A549 (cell line): Measurements from ENCODE around the gene ZNF683. TPM values are rescaled to one million over a fixed set of nuclear protein-coding genes. Genes with fewer than 3 reads are reported as not detected.
"Not testable (repeated sequence)": the region's sequence is repeated elsewhere in the genome, so short reads cannot be mapped to it uniquely, and the experiment has no call there.

Experiments
- ATAC-seq, 2 experiments: fragments of 200-7000 bp in 1 of 2; fragments of >200 bp in 1 of 2; cut with Nextera tagmentation in 1 of 2; cut with Tn5 transposase in 1 of 2; 3 replicates each; pipeline versions ENCODE4 v1.8.0 to v1.9.1; 2018 to 2020; ENCODE audit warnings: mild to moderate bottlenecking in 1 of 2, moderate library complexity in 1 of 2
- CTCF ChIA-PET: fragments of 300-600 bp; sonication (Branson Sonifier 250); formaldehyde crosslinking; extraction: SDS; loops from one replicate; lab custom pipeline; 2021; ENCODE audit warnings: antibody characterized with exemption, inconsistent platforms; lab: Yijun Ruan, JAX
- POLR2A ChIA-PET: fragments of 350-600 bp; formaldehyde crosslinking; extraction: SDS; loops from one replicate; lab custom pipeline; 2021; ENCODE audit warnings: antibody characterized with exemption, inconsistent platforms; lab: Yijun Ruan, JAX
- DNase-seq, 2 experiments: peaks; one replicate each; pipeline versions ENCODE4 v3.0.0 to v3.0.0-alpha.2; 2011 to 2016; ENCODE audit warnings: low read depth in 1 of 2, low spot score in 1 of 2
- FAIRE-seq: peaks from 2 replicates; lab custom pipeline; 2011; peaks lifted over from hg19 to GRCh38; lab: Jason Lieb, UNC
- H3K27ac ChIP-seq, 2 experiments: fragments of >200 bp; sonication (Bioruptor Twin); formaldehyde crosslinking; 3 replicates each; pipeline ENCODE4 v1.5.1; 2016 to 2017
- H3K4me1 ChIP-seq: fragments of >200 bp; sonication (Bioruptor Twin); formaldehyde crosslinking; 3 replicates; pipeline ENCODE4 v1.6.1; 2016
- H3K4me2 ChIP-seq: fragments of >200 bp; sonication (Bioruptor Twin); formaldehyde crosslinking; 3 replicates; pipeline ENCODE4 v1.6.1; 2016
- H3K4me3 ChIP-seq: fragments of >200 bp; sonication (Bioruptor Twin); formaldehyde crosslinking; 3 replicates; pipeline ENCODE4 v1.5.1; 2016
- H3K9me3 ChIP-seq: fragments of >200 bp; sonication (Bioruptor Twin); formaldehyde crosslinking; 3 replicates; pipeline ENCODE4 v1.6.1; 2016
- BCL3 ChIP-seq: fragments of >200 bp; sonication (Bioruptor Twin); formaldehyde crosslinking; IDR thresholded peaks from 3 replicates; pipeline ENCODE4 v1.6.1; 2016
- CBX8 ChIP-seq: fragments of 200-600 bp; sonication (generic); IDR thresholded peaks from 2 replicates; pipeline ENCODE4 v1.6.1; 2016
- CEBPB ChIP-seq, 2 experiments: fragments of >200 bp in 1 of 2; sonication (Bioruptor Twin) in 1 of 2; formaldehyde crosslinking in 1 of 2; IDR thresholded peaks; 2 replicates each; pipeline ENCODE4 v1.6.1; 2012 to 2016
- E2F6 ChIP-seq: IDR thresholded peaks from 2 replicates; pipeline ENCODE4 v1.6.1; 2012; ENCODE audit warnings: low read depth, borderline replicate concordance
- FOSB ChIP-seq: fragments of 250-450 bp; sonication (Bioruptor Pico); IDR thresholded peaks from 2 replicates; pipeline ENCODE4 v1.5.0; 2020; ENCODE audit warnings: mild to moderate bottlenecking, moderate library complexity
- HDAC2 ChIP-seq: fragments of 200-600 bp; sonication (generic); IDR thresholded peaks from 2 replicates; pipeline ENCODE4 v1.6.1; 2016
- HOXB5 ChIP-seq: fragments of 250-450 bp; sonication (Bioruptor Pico); IDR thresholded peaks from 2 replicates; pipeline ENCODE4 v1.5.0; 2020; ENCODE audit warnings: mild to moderate bottlenecking, moderate library complexity
- JUN ChIP-seq, 2 experiments: fragments of >200 bp; sonication (Bioruptor Twin); formaldehyde crosslinking; IDR thresholded peaks; 2 replicates in 1 of 2; 3 replicates in 1 of 2; pipeline ENCODE4 v1.6.1; 2016 to 2017
- MAX ChIP-seq: IDR thresholded peaks from 2 replicates; pipeline ENCODE4 v1.6.1; 2012
- MAZ ChIP-seq: fragments of 150-350 bp; IDR thresholded peaks from 2 replicates; pipeline ENCODE4 v1.6.1; 2014; ENCODE audit warnings: antibody characterized with exemption, low read depth, low read length, borderline replicate concordance
- NPAS2 ChIP-seq: fragments of 250-450 bp; sonication (Bioruptor Pico); IDR thresholded peaks from 2 replicates; pipeline ENCODE4 v1.8.0; 2022; ENCODE audit warnings: mild to moderate bottlenecking, moderate library complexity, borderline replicate concordance
- RAD21 ChIP-seq, 2 experiments: fragments of >200 bp in 1 of 2; sonication (Bioruptor Twin) in 1 of 2; formaldehyde crosslinking in 1 of 2; IDR thresholded peaks in 1 of 2; conservative IDR thresholded peaks in 1 of 2; 2 replicates in 1 of 2; 3 replicates in 1 of 2; pipeline ENCODE4 v1.6.1; 2012 to 2018; ENCODE audit warnings: inconsistent platforms in 1 of 2
- RARB ChIP-seq: fragments of 250-450 bp; sonication (Bioruptor Pico); IDR thresholded peaks from 2 replicates; pipeline ENCODE4 v1.8.0; 2021; ENCODE audit warnings: mild to moderate bottlenecking, moderate library complexity
- RNF2 ChIP-seq: fragments of 200-600 bp; sonication (generic); IDR thresholded peaks from 2 replicates; pipeline ENCODE4 v1.6.1; 2016; ENCODE audit warnings: low read depth, mild to moderate bottlenecking, antibody characterized with exemption, moderate library complexity, borderline replicate concordance
- SREBF2 ChIP-seq: fragments of 450-650 bp; IDR thresholded peaks from 2 replicates; pipeline ENCODE4 v1.6.1; 2014; ENCODE audit warnings: mild to moderate bottlenecking, moderate library complexity
- WGBS: methylation state at CpG from one replicate; pipeline ENCODE4 v1.1.6; 2017; ENCODE audit errors: missing lambda C conversion rate; 5-methylcytosine and 5-hydroxymethylcytosine counted together
- polyA plus RNA-seq, 4 experiments: library from polyadenylated mRNA; depleted of rRNA in 3 of 4; stranded (reverse); fragments of >200 nt; fragmentation: RNase III in 1 of 4; extraction: RNeasy Plus Mini Kit Qiagen cat#74134 plus additional on column Dnase treatment in 1 of 4; gene quantifications; 2 replicates in 3 of 4; 3 replicates in 1 of 4; pipeline ENCODE4 v1.2.3, GENCODE V29; 2011 to 2017
- TF ChIP-seq, protein P1 (sequence below): fragments of 200-600 bp; sonication (generic); IDR thresholded peaks from 2 replicates; pipeline ENCODE4 v1.6.1; 2016; ENCODE audit warnings: antibody characterized with exemption, mild to moderate bottlenecking, moderate library complexity

The ZNF683 gene
- polyA plus RNA-seq, 2 of the 4 experiments (the other 2 are of a cell fraction), result not detected

DNA sequence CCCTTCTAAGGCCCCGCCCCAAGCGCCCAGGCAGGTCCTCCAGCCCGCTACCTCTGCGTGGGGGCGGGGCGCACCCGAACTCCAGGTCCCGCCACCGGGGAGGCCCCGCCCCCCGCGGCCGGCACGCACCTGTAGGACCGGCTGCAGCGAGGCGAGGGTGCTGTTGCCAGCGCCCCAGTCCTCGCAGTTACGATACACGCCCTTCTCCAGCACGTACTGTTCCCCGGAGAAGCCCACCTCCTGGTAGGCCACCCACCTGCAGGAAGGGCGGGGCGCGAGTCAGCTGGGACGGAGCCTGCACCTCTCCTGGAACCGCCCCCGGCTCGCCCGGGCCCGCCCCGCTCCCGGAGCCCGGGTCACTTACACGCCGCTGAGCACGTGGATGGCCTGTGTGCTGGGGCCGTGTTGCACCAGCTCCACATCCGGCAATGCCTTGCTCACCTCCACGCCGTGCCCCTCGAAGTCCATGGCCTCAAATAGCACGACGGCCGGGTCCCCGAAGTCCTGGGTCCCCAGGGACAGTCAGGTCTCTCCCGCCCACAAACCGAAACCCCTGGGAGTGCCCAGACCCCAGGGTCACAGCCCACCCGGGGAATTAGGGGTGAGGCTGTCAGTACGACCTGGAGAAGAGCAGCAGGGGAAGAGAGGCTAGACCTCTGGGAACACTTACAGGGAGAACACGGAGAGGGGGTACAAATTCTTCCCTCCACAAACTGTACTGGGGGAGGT, 35.9 kb downstream of the ZNF683 start:
- Histone ChIP-seq H3K9me3 (no peaks in the 10 kb centered on the region), H3K27ac (peak overlapping the region; percentile 66 to 86), H3K4me3 (peak overlapping the region; percentile 62), H3K4me1 (peaks cover 8% of the 10 kb centered on the region), H3K4me2 (peak overlapping the region; percentile 90)
- ATAC-seq (peak; percentile 91 to 94), FAIRE-seq (no peak), DNase-seq (peak; percentile 69 to 72)
- 59% methylated on average over 11 of the region's 52 CpGs for WGBS
- CTCF ChIA-PET, result interaction anchor here (0.8 to 1.8 kb wide), 2 partner anchors 10 to 52 kb away, joined by 3 to 5 read pairs; no protein-coding TSS in a partner anchor
- TF ChIP-seq HOXB5, result peak; percentile 20; the same call in 1 of the 2 replicates
- no peak for TF ChIP-seq BCL3
- peak; percentile 88 for TF ChIP-seq MAX
- peak; percentile 53; the same call in 1 of the 2 replicates for TF ChIP-seq RNF2
- TF ChIP-seq JUN (IDR thresholded peaks at IDR 0.05), result no peak
- no peak for TF ChIP-seq CBX8
- TF ChIP-seq SREBF2, result no peak
- TF ChIP-seq NPAS2 (CRISPR knock-in tag), result 0 out of 2 replicates have a peak, but pooled peaks have one; percentile 21
- TF ChIP-seq E2F6, result peak; percentile 83
- TF ChIP-seq RARB, result no peak
- POLR2A ChIA-PET, result no interaction called here

- H3K27ac ChIP-seq, result peak overlapping the region; percentile 66 to 86
- POLR2A ChIA-PET, result no interaction called here
- WGBS, result 14% methylated on average over 22 of the region's 41 CpGs
- FAIRE-seq, result no peak
- CTCF ChIA-PET, result interaction anchor here (0.8 to 1.8 kb wide), 4 partner anchors 10 to 55 kb away, joined by 3 to 5 read pairs (median 4); no protein-coding TSS in a partner anchor
- DNase-seq, result no peak
- peak overlapping the region; percentile 90 for H3K4me2 ChIP-seq
- no peaks in the 10 kb centered on the region for H3K9me3 ChIP-seq
- H3K4me1 ChIP-seq, result peaks cover 13% of the 10 kb centered on the region
- TF ChIP-seq, protein P1, sequence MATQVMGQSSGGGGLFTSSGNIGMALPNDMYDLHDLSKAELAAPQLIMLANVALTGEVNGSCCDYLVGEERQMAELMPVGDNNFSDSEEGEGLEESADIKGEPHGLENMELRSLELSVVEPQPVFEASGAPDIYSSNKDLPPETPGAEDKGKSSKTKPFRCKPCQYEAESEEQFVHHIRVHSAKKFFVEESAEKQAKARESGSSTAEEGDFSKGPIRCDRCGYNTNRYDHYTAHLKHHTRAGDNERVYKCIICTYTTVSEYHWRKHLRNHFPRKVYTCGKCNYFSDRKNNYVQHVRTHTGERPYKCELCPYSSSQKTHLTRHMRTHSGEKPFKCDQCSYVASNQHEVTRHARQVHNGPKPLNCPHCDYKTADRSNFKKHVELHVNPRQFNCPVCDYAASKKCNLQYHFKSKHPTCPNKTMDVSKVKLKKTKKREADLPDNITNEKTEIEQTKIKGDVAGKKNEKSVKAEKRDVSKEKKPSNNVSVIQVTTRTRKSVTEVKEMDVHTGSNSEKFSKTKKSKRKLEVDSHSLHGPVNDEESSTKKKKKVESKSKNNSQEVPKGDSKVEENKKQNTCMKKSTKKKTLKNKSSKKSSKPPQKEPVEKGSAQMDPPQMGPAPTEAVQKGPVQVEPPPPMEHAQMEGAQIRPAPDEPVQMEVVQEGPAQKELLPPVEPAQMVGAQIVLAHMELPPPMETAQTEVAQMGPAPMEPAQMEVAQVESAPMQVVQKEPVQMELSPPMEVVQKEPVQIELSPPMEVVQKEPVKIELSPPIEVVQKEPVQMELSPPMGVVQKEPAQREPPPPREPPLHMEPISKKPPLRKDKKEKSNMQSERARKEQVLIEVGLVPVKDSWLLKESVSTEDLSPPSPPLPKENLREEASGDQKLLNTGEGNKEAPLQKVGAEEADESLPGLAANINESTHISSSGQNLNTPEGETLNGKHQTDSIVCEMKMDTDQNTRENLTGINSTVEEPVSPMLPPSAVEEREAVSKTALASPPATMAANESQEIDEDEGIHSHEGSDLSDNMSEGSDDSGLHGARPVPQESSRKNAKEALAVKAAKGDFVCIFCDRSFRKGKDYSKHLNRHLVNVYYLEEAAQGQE, result no peak
- TF ChIP-seq FOSB (CRISPR knock-in tag), result no peak
- no peak for TF ChIP-seq HDAC2
- no peak for TF ChIP-seq MAZ
- TF ChIP-seq RAD21 (conservative IDR thresholded peaks at IDR 0.05 in 1 of 2, IDR thresholded peaks at IDR 0.05 in 1 of 2), result no peak
- peak in 1 of 2 experiments; percentile 45; a peak in 1 of 4 replicates for TF ChIP-seq CEBPB (IDR thresholded peaks at IDR 0.05)
- ATAC-seq, result peak; percentile 46 to 62
- peak overlapping the region; percentile 62 for H3K4me3 ChIP-seq
Measured at GRCh38 chr1:26335774-26336476, 36.6 kb downstream of the ZNF683 start.

GRCh38 chr1:26333312-26333711, 39.2 kb downstream of the ZNF683 start:
- 90% methylated on average over 8 of the region's 8 CpGs for WGBS
- H3K9me3 ChIP-seq, POLR2A ChIA-PET, ATAC-seq, H3K4me3 ChIP-seq, H3K27ac ChIP-seq, FAIRE-seq, DNase-seq, H3K4me2 ChIP-seq: not testable (repeated sequence)
- H3K4me1 ChIP-seq, result peaks cover 13% of the 10 kb centered on the region
- CTCF ChIA-PET, result interaction anchor here (0.6 to 5.2 kb wide), 2 partner anchors 12 to 344 kb away, joined by 3 to 33 read pairs; no protein-coding TSS in a partner anchor
